Spleen (tissue), 11 donors: Measurements from ENCODE around the gene IL32. TPM values are rescaled to one million over a fixed set of nuclear protein-coding genes. Genes with fewer than 3 reads are reported as not detected.

Source experiments
- DNase-seq: peaks from one replicate; pipeline ENCODE4 v3.0.0-alpha.2; 2020
- H3K27ac ChIP-seq, 8 donors: fragments of 200-600 bp; sonication (generic) in 7 of 8; 1 replicate in 4 of 8; 2 replicates in 4 of 8; pipeline versions ENCODE4 v1.5.0 to v1.8.0; 2016 to 2021; ENCODE audit warnings: inconsistent platforms in 4 of 8, mild to moderate bottlenecking in 4 of 8, moderate library complexity in 1 of 8
- H3K27me3 ChIP-seq, 7 donors: fragments of 200-600 bp; sonication (generic) in 6 of 7; replicated peaks in 1 of 7; 1 replicate in 4 of 7; 2 replicates in 3 of 7; pipeline versions ENCODE4 v1.5.0 to v1.8.0; 2016 to 2021; ENCODE audit warnings: inconsistent platforms in 3 of 7, mild to moderate bottlenecking in 1 of 7
- H3K36me3 ChIP-seq, 6 donors: fragments of 200-600 bp; sonication (generic) in 5 of 6; 1 replicate in 4 of 6; 2 replicates in 2 of 6; pipeline versions ENCODE4 v1.5.0 to v1.8.0; 2016 to 2021; ENCODE audit warnings: inconsistent platforms in 2 of 6
- H3K4me1 ChIP-seq, 6 donors: fragments of 200-600 bp; sonication (generic) in 5 of 6; 1 replicate in 3 of 6; 2 replicates in 3 of 6; pipeline versions ENCODE4 v1.5.0 to v1.8.0; 2016 to 2021; ENCODE audit warnings: inconsistent platforms in 3 of 6
- H3K4me3 ChIP-seq, 8 donors: fragments of 200-600 bp; sonication (generic) in 7 of 8; 1 replicate in 4 of 8; 2 replicates in 4 of 8; pipeline versions ENCODE4 v1.5.0 to v1.8.0; 2016 to 2021; ENCODE audit warnings: inconsistent platforms in 4 of 8, mild to moderate bottlenecking in 4 of 8, moderate library complexity in 2 of 8
- H3K9me3 ChIP-seq, 8 donors: fragments of 200-600 bp; sonication (generic) in 7 of 8; 1 replicate in 4 of 8; 2 replicates in 4 of 8; pipeline versions ENCODE4 v1.5.0 to v1.8.0; 2016 to 2021; ENCODE audit warnings: inconsistent platforms in 4 of 8
- POLR2A ChIP-seq, 3 donors: fragments of 450-650 bp; IDR thresholded peaks; one replicate each; pipeline ENCODE4 v1.5.1; 2017; ENCODE audit warnings: antibody characterized with exemption in 3 of 3, mild to moderate bottlenecking in 1 of 3
- POLR2AphosphoS5 ChIP-seq, 3 donors: sonication (generic); formaldehyde crosslinking; IDR thresholded peaks; one replicate each; pipeline ENCODE4 v1.5.1; 2017; ENCODE audit warnings: antibody characterized with exemption in 3 of 3
- WGBS, 5 donors: extraction: QIAGEN DNeasy Blood & Tissue Kit in 3 of 5; methylation state at CpG; one replicate each; pipeline versions ENCODE4 v1.1.5 to v1.1.7; 2013 to 2018; 5-methylcytosine and 5-hydroxymethylcytosine counted together
- intact Hi-C: fragments of 100-400 bp; cut with DNase I; formaldehyde crosslinking; loops from one replicate; pipeline ENCODE4 v1.15.0; 2023; ENCODE audit warnings: low total_unique reads
- polyA plus RNA-seq, 3 donors: library from polyadenylated mRNA; stranded (reverse); fragments of 200-250 nt; gene quantifications; one replicate each; pipeline ENCODE4 v1.2.1, GENCODE V29; 2013
- total RNA-seq, 7 donors: library from RNA; depleted of rRNA in 3 of 7; stranded (reverse); fragments of >200 nt in 3 of 7; fragmentation: NEBNext Ultra II Directional in 4 of 7; extraction: Animal tissue kit (Norgen Biotek cat#: 25700) in 4 of 7; gene quantifications; one replicate each; pipeline versions ENCODE4 v1.1.0 to v1.2.1, GENCODE V29; 2016 to 2021
- TF ChIP-seq, protein P1 (sequence below), 11 experiments: fragments of 200-600 bp in 7 of 11; fragments of 450-650 bp in 4 of 11; sonication (generic) in 4 of 11; IDR thresholded peaks in 8 of 11; conservative IDR thresholded peaks in 3 of 11; 1 replicate in 7 of 11; 2 replicates in 4 of 11; pipeline versions ENCODE4 v1.4.0 to v1.8.0; 2016 to 2021; ENCODE audit warnings: antibody characterized with exemption in 11 of 11, inconsistent platforms in 4 of 11, mild to moderate bottlenecking in 1 of 11
- donor health status: healthy with polysubstance abuse.
- donor health status: DM: no; HTN: no; CAD: no; lungs with moderate emphysema.
- donor health status: DM: no; HTN: no; CAD: no.
- donor health status: Bipolar disorder and iron deficiency.
- donor health status: healthy.
- donor health status: DM: no; HTN: no; CAD: no.
- donor health status: DM: yes; HTN: yes; CAD: no.

Gene IL32
- total and polyA plus RNA-seq, 10 donors: 171 to 624 (median 293) TPM

DNA sequence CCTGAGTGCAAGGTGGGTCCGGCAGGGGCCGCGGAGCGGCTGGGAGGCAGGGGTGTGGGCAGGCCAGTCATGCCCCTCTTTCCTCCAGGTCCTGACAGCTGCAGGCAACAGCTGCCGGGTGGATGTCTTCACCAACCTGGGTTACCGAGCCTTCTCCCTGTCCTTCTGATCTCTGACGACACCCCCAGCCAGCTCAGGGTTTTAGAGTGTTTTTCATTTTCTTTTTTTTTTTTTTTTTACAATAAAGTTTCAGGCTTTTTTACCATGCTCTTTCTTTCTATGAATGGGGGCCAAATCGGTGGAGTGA, 38.0 kb upstream of the IL32 start:
- peaks cover 0 to 27% (median 18%) of the 10 kb centered on the region in 6 donors for H3K36me3 ChIP-seq
- intact Hi-C loops: no loop called here
- no peak for DNase-seq
- no peak overlapping the region for H3K27ac ChIP-seq
- peaks cover 22 to 84% (median 52%) of the 10 kb centered on the region in 6 donors for H3K4me1 ChIP-seq
- WGBS, 5 donors: 90 to 95% (median 94%) methylated on average over 8 of the region's 8 CpGs
- TF ChIP-seq, protein P1, sequence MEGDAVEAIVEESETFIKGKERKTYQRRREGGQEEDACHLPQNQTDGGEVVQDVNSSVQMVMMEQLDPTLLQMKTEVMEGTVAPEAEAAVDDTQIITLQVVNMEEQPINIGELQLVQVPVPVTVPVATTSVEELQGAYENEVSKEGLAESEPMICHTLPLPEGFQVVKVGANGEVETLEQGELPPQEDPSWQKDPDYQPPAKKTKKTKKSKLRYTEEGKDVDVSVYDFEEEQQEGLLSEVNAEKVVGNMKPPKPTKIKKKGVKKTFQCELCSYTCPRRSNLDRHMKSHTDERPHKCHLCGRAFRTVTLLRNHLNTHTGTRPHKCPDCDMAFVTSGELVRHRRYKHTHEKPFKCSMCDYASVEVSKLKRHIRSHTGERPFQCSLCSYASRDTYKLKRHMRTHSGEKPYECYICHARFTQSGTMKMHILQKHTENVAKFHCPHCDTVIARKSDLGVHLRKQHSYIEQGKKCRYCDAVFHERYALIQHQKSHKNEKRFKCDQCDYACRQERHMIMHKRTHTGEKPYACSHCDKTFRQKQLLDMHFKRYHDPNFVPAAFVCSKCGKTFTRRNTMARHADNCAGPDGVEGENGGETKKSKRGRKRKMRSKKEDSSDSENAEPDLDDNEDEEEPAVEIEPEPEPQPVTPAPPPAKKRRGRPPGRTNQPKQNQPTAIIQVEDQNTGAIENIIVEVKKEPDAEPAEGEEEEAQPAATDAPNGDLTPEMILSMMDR (IDR thresholded peaks at IDR 0.05 in 8 of 11, conservative IDR thresholded peaks at IDR 0.05 in 3 of 11): no peak
- TF ChIP-seq POLR2A (IDR thresholded peaks at IDR 0.05) (no peak), POLR2AphosphoS5 (IDR thresholded peaks at IDR 0.05) (no peak)
- H3K9me3 ChIP-seq: no peaks in the 10 kb centered on the region
- peaks cover 0 to 45% (median 37%) of the 10 kb centered on the region in 7 donors for H3K27me3 ChIP-seq
- H3K4me3 ChIP-seq: no peak overlapping the region

DNA sequence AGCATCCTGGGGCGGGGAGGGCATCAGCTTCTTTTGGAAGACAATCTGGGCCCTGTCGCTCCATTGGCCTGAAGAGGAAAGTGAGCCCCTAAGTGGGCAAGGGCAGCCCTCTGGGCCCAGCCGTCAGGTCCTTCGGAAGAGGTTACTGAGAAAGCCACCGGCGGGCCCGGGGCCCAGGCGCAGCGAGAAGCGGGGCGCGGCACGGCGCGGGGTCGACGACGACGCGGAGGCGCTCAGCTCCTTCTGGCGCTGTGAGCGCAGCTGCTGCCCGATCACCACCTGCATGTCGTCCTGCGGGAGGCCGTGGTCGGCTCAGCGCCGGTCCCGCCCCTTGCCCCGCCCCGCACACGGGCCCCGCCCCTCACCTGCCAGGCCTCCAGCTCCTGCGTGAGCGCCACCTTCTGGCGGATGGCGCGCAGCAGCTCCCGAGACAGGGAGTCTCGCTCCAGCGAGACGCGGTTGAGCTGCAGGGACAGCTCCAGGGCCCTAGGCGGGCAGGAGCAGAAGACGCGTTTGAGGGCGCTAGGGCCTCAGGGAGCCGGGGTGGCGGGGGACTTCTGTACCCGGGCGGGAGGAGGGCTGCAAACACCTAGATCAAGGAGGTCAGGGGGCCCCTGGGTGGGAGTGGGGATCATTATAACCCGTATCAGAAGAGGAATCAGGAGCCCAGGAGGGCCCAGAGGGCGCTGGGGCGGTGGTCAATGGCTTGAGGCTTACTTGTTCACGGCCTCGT, 37.3 kb upstream of the IL32 start:
- peak overlapping the region in 3 of 8 donors; percentile 8 to 45 (median 39) for H3K27ac ChIP-seq
- peaks cover 16 to 77% (median 44%) of the 10 kb centered on the region in 6 donors for H3K4me1 ChIP-seq
- peaks cover 0 to 52% (median 44%) of the 10 kb centered on the region in 7 donors for H3K27me3 ChIP-seq
- peak; percentile 98 for DNase-seq
- H3K4me3 ChIP-seq: peak overlapping the region in 4 of 8 donors; percentile 13 to 36 (median 16)
- whole genome bisulfite sequencing, 5 donors: 8 to 23% (median 10%) methylated on average over 31 to 58 of the region's 58 CpGs
- H3K9me3 ChIP-seq: no peaks in the 10 kb centered on the region
- intact Hi-C loops: no loop called here
- TF ChIP-seq POLR2A (IDR thresholded peaks at IDR 0.05) (no peak), POLR2AphosphoS5 (IDR thresholded peaks at IDR 0.05) (peak; percentile 68 to 85 (median 76))
- TF ChIP-seq, protein P1 (IDR thresholded peaks at IDR 0.05 in 8 of 11, conservative IDR thresholded peaks at IDR 0.05 in 3 of 11): peak; percentile 66 to 98 (median 94)
- H3K36me3 ChIP-seq: peaks cover 0 to 27% (median 18%) of the 10 kb centered on the region in 6 donors

- peaks cover 10 to 71% (median 38%) of the 10 kb centered on the region in 6 donors for H3K4me1 ChIP-seq
- WGBS, 5 donors: 28 to 53% (median 41%) methylated on average over 6 to 15 of the region's 15 CpGs
These were observed 36.6 kb upstream of the IL32 start for GRCh38 chr16:3028716-3029319.

More at GRCh38 chr16:3028716-3029319, 36.6 kb upstream of the IL32 start:
- H3K9me3 ChIP-seq: no peaks in the 10 kb centered on the region
- TF ChIP-seq POLR2AphosphoS5 (IDR thresholded peaks at IDR 0.05) (no peak), POLR2A (IDR thresholded peaks at IDR 0.05) (no peak)
- TF ChIP-seq, protein P1 (IDR thresholded peaks at IDR 0.05 in 8 of 11, conservative IDR thresholded peaks at IDR 0.05 in 3 of 11): no peak
- peaks cover 0 to 27% (median 18%) of the 10 kb centered on the region in 6 donors for H3K36me3 ChIP-seq
- peak overlapping the region in 1 of 8 donors; percentile 45 for H3K27ac ChIP-seq
- DNase-seq: peak; percentile 80
- intact Hi-C loops: no loop called here
- peaks cover 0 to 58% (median 49%) of the 10 kb centered on the region in 7 donors for H3K27me3 ChIP-seq
- H3K4me3 ChIP-seq: no peak overlapping the region
